KMS-11 (cell line): Measurements from ENCODE around the gene SYT2.
A peak's percentile ranks its signal among the peaks of the same experiment; 100 is the strongest.

Experiments used
- H2AFZ ChIP-seq: fragments of 200-600 bp; sonication (generic); 2 replicates; pipeline ENCODE4 v1.6.1; 2016; ENCODE audit warnings: antibody characterized with exemption, mixed run types, low read depth
- H3K27ac ChIP-seq: fragments of 200-600 bp; sonication (generic); 2 replicates; pipeline ENCODE4 v1.6.1; 2016; ENCODE audit warnings: mild to moderate bottlenecking, mixed run types
- H3K27me3 ChIP-seq: fragments of 200-600 bp; sonication (generic); 2 replicates; pipeline ENCODE4 v1.6.1; 2017; ENCODE audit warnings: mild to moderate bottlenecking, low read depth, mixed run types, moderate library complexity; ENCODE audit not compliant: insufficient read depth
- H3K36me3 ChIP-seq: fragments of 200-600 bp; sonication (generic); 2 replicates; pipeline ENCODE4 v1.6.1; 2017; ENCODE audit warnings: mild to moderate bottlenecking, mixed run types; ENCODE audit not compliant: insufficient read depth
- H3K4me1 ChIP-seq: fragments of 200-600 bp; sonication (generic); 2 replicates; pipeline ENCODE4 v1.6.1; 2016; ENCODE audit warnings: mild to moderate bottlenecking, low read depth, mixed run types; ENCODE audit not compliant: poor library complexity, severe bottlenecking
- H3K4me2 ChIP-seq: fragments of 200-600 bp; sonication (generic); 2 replicates; pipeline ENCODE4 v1.7.0; 2016; ENCODE audit warnings: mild to moderate bottlenecking, mixed run types
- H3K4me3 ChIP-seq: fragments of 200-600 bp; sonication (generic); IDR thresholded peaks from 2 replicates; pipeline ENCODE4 v1.6.1; 2017; ENCODE audit warnings: low read depth, low read length, mixed read lengths; ENCODE audit not compliant: insufficient read depth
- H3K79me2 ChIP-seq: fragments of 200-600 bp; sonication (generic); 2 replicates; pipeline ENCODE4 v1.6.1; 2016; ENCODE audit warnings: low read depth, mixed run types; ENCODE audit not compliant: insufficient read depth
- H3K9ac ChIP-seq: fragments of 200-600 bp; sonication (generic); 2 replicates; pipeline ENCODE4 v1.6.1; 2016; ENCODE audit warnings: mild to moderate bottlenecking, mixed run types
- H4K20me1 ChIP-seq: fragments of 200-600 bp; sonication (generic); 2 replicates; pipeline ENCODE4 v1.6.1; 2016; ENCODE audit warnings: mild to moderate bottlenecking, mixed run types; ENCODE audit not compliant: insufficient read depth
- CTCF ChIP-seq: fragments of 200-600 bp; sonication (generic); conservative IDR thresholded peaks from 2 replicates; pipeline ENCODE4 v1.6.1; 2017; ENCODE audit warnings: low read depth, mild to moderate bottlenecking, antibody characterized with exemption, low read length, moderate library complexity, mixed read lengths

The SYT2 gene

GRCh38 chr1:202576816-202577215 lies 133.4 kb downstream of the SYT2 start:
- Histone ChIP-seq H3K27ac (no peak overlapping the region), H3K9ac (no peak overlapping the region), H4K20me1 (no peaks in the 10 kb centered on the region), H2AFZ (no peak overlapping the region), H3K36me3 (no peaks in the 10 kb centered on the region), H3K4me1 (no peaks in the 10 kb centered on the region), H3K79me2 (no peaks in the 10 kb centered on the region), H3K4me2 (no peak overlapping the region), H3K4me3 (no peak overlapping the region), H3K27me3 (no peaks in the 10 kb centered on the region)
- no peak for TF ChIP-seq CTCF

GRCh38 chr1:202575918-202576653 lies 134.2 kb downstream of the SYT2 start:
- Histone ChIP-seq H2AFZ (no peak overlapping the region), H3K4me3 (no peak overlapping the region), H3K9ac (no peak overlapping the region), H3K4me1 (no peaks in the 10 kb centered on the region), H3K4me2 (no peak overlapping the region), H3K79me2 (no peaks in the 10 kb centered on the region), H3K36me3 (no peaks in the 10 kb centered on the region), H4K20me1 (no peaks in the 10 kb centered on the region), H3K27ac (no peak overlapping the region), H3K27me3 (no peaks in the 10 kb centered on the region)
- no peak for TF ChIP-seq CTCF

GRCh38 chr1:202572867-202573266 lies 137.4 kb downstream of the SYT2 start:
- H3K4me1 ChIP-seq, result peaks cover 7% of the 10 kb centered on the region
- H3K27ac ChIP-seq, result no peak overlapping the region
- no peak overlapping the region for H3K4me3 ChIP-seq
- no peaks in the 10 kb centered on the region for H3K79me2 ChIP-seq
- H3K36me3 ChIP-seq, result no peaks in the 10 kb centered on the region
- H3K27me3 ChIP-seq, result no peaks in the 10 kb centered on the region
- no peak overlapping the region for H2AFZ ChIP-seq
- no peak overlapping the region for H3K4me2 ChIP-seq
- H3K9ac ChIP-seq, result no peak overlapping the region
- H4K20me1 ChIP-seq, result no peaks in the 10 kb centered on the region
- TF ChIP-seq CTCF, result no peak

GRCh38 chr1:202571719-202572339 lies 138.4 kb downstream of the SYT2 start:
- TF ChIP-seq CTCF, result peak; percentile 95
- Histone ChIP-seq H3K4me1 (peaks cover 7% of the 10 kb centered on the region), H3K9ac (no peak overlapping the region)

More at GRCh38 chr1:202571719-202572339, 138.4 kb downstream of the SYT2 start:
- Histone ChIP-seq H3K4me3 (no peak overlapping the region), H3K79me2 (no peaks in the 10 kb centered on the region), H4K20me1 (no peaks in the 10 kb centered on the region), H3K27me3 (no peaks in the 10 kb centered on the region), H2AFZ (no peak overlapping the region), H3K36me3 (no peaks in the 10 kb centered on the region), H3K4me2 (no peak overlapping the region), H3K27ac (no peak overlapping the region)
